ENCODE measurements around the gene TNIP1.

TNIP1 gene

DNA sequence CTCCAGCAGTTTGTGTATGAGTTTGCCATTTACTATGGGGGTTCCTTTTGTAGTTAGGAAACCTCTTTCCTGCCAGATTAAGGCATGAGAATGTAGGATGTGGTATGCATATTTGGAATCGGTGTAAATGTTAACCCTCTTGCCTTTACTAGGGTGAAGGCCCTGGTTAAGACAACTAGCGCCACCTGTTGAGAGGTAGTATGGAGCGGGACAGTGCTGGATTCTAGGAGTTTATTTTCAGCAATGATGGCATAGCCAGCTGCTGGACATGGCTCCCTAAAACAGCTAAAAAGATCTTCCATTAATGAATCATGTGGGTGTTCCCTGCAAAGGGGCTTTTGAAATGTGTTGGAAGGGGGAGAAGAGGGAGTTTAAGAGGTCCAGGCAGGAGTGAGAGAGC is 91.1 kb downstream of the TNIP1 start:
- DNase-seq: no peak

DNA sequence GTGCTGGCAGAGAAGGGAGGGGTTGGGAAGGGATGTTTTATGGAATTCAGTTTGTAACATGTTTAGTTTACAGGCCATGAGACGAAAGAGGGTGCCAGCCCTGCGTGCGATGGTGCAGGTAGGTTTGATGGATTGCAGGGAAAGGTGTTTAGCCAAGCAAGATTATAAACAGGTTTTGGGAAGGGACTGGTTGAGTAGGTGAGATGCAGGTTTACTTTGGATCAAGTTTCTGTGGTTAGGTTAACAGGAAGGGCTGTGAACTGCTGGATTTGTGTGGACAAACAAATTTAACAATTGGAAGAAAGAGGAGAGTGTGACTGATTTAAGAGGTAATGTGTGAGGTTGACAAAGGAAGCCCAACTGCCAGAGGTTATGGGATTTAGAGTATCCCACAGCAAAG is 93.1 kb downstream of the TNIP1 start:
- peak; percentile 40 for DNase-seq

All from NCI-H2029 (cell line).